ENCODE results near the gene SNAPC1.

Gene SNAPC1

GRCh38 chr14:61812347-61813095 lies 50.3 kb downstream of the SNAPC1 start, which contains the start of gene SYT16:
Gene SYT16, plus strand, starts transcription at chr14:61812703.
- Mint-ChIP-seq H3K36me3 (peaks cover 3% of the 10 kb centered on the region), H3K9me3 (ENCODE audit: low read depth) (no peaks in the 10 kb centered on the region), H3K4me1 (ENCODE audit: low read depth) (peaks cover 9% of the 10 kb centered on the region), H3K27me3 (peaks cover 19% of the 10 kb centered on the region), H3K4me3 (peak within 1 kb of the TSS; percentile 85), H3K27ac (no peak within 1 kb of the TSS)

GRCh38 chr14:61813096-61813606 lies 50.9 kb downstream of the SNAPC1 start:
- H3K27me3 Mint-ChIP-seq = peaks cover 19% of the 10 kb centered on the region
- peaks cover 9% of the 10 kb centered on the region for H3K4me1 Mint-ChIP-seq (ENCODE audit: low read depth)

GRCh38 chr14:61822458-61822857 lies 60.2 kb downstream of the SNAPC1 start:
- H3K4me1 Mint-ChIP-seq (ENCODE audit: low read depth) = peaks cover 1% of the 10 kb centered on the region
- H3K36me3 Mint-ChIP-seq = peaks cover 4% of the 10 kb centered on the region
- peaks cover 7% of the 10 kb centered on the region for H3K27me3 Mint-ChIP-seq
- no peaks in the 10 kb centered on the region for H3K9me3 Mint-ChIP-seq (ENCODE audit: low read depth)
- H3K27ac Mint-ChIP-seq = no peak overlapping the region
- H3K4me3 Mint-ChIP-seq = no peak overlapping the region

More at GRCh38 chr14:61813096-61813606, 50.9 kb downstream of the SNAPC1 start:
- Mint-ChIP-seq H3K27ac (no peak overlapping the region), H3K36me3 (peaks cover 3% of the 10 kb centered on the region), H3K9me3 (ENCODE audit: low read depth) (no peaks in the 10 kb centered on the region), H3K4me3 (peak overlapping the region; percentile 82)

GRCh38 chr14:61832783-61833182 lies 70.6 kb downstream of the SNAPC1 start:
- Mint-ChIP-seq H3K36me3 (no peaks in the 10 kb centered on the region), H3K9me3 (ENCODE audit: low read depth) (no peaks in the 10 kb centered on the region), H3K27ac (peak overlapping the region; percentile 16), H3K4me1 (ENCODE audit: low read depth) (peaks cover 6% of the 10 kb centered on the region), H3K27me3 (no peaks in the 10 kb centered on the region), H3K4me3 (no peak overlapping the region)

- H3K27ac Mint-ChIP-seq = no peak overlapping the region
- peaks cover 8% of the 10 kb centered on the region for H3K4me1 Mint-ChIP-seq (ENCODE audit: low read depth)
- no peaks in the 10 kb centered on the region for H3K9me3 Mint-ChIP-seq (ENCODE audit: low read depth)
- no peaks in the 10 kb centered on the region for H3K27me3 Mint-ChIP-seq
- H3K4me3 Mint-ChIP-seq = no peak overlapping the region
- no peaks in the 10 kb centered on the region for H3K36me3 Mint-ChIP-seq
Observed at GRCh38 chr14:61836184-61836583, 74.0 kb downstream of the SNAPC1 start.

- Mint-ChIP-seq H3K27ac (no peak overlapping the region), H3K36me3 (no peaks in the 10 kb centered on the region), H3K4me1 (ENCODE audit: low read depth) (peaks cover 8% of the 10 kb centered on the region), H3K27me3 (no peaks in the 10 kb centered on the region), H3K9me3 (ENCODE audit: low read depth) (no peaks in the 10 kb centered on the region), H3K4me3 (no peak overlapping the region)
Observed at GRCh38 chr14:61836807-61837206, 74.6 kb downstream of the SNAPC1 start.

GRCh38 chr14:61837336-61838229 lies 75.4 kb downstream of the SNAPC1 start:
- no peaks in the 10 kb centered on the region for H3K36me3 Mint-ChIP-seq
- peaks cover 8% of the 10 kb centered on the region for H3K4me1 Mint-ChIP-seq (ENCODE audit: low read depth)
- H3K27me3 Mint-ChIP-seq = peaks cover 2% of the 10 kb centered on the region
- no peak overlapping the region for H3K4me3 Mint-ChIP-seq
- no peaks in the 10 kb centered on the region for H3K9me3 Mint-ChIP-seq (ENCODE audit: low read depth)
- no peak overlapping the region for H3K27ac Mint-ChIP-seq

- Mint-ChIP-seq H3K4me3 (no peak overlapping the region), H3K9me3 (ENCODE audit: low read depth) (no peaks in the 10 kb centered on the region), H3K27me3 (peaks cover 2% of the 10 kb centered on the region), H3K36me3 (no peaks in the 10 kb centered on the region), H3K4me1 (ENCODE audit: low read depth) (peaks cover 4% of the 10 kb centered on the region), H3K27ac (no peak overlapping the region)
Observed at GRCh38 chr14:61838661-61839245, 76.5 kb downstream of the SNAPC1 start.

GRCh38 chr14:61839507-61839906 lies 77.3 kb downstream of the SNAPC1 start:
- peaks cover 2% of the 10 kb centered on the region for H3K27me3 Mint-ChIP-seq
- no peaks in the 10 kb centered on the region for H3K36me3 Mint-ChIP-seq
- H3K4me1 Mint-ChIP-seq (ENCODE audit: low read depth) = peaks cover 4% of the 10 kb centered on the region
- no peak overlapping the region for H3K4me3 Mint-ChIP-seq
- H3K9me3 Mint-ChIP-seq (ENCODE audit: low read depth) = no peaks in the 10 kb centered on the region
- H3K27ac Mint-ChIP-seq = no peak overlapping the region

- Mint-ChIP-seq H3K27ac (no peak overlapping the region), H3K4me1 (ENCODE audit: low read depth) (peaks cover 4% of the 10 kb centered on the region), H3K9me3 (ENCODE audit: low read depth) (no peaks in the 10 kb centered on the region), H3K4me3 (no peak overlapping the region), H3K27me3 (peaks cover 4% of the 10 kb centered on the region), H3K36me3 (no peaks in the 10 kb centered on the region)
Observed at GRCh38 chr14:61841145-61841544, 78.9 kb downstream of the SNAPC1 start.
